Loucy (cell line): Measurements from ENCODE around the gene PACRG.

Experiments
- H2AFZ ChIP-seq: fragments of 200-600 bp; sonication (generic); 2 replicates; pipeline ENCODE4 v1.6.0; 2016; ENCODE audit warnings: antibody characterized with exemption, mild to moderate bottlenecking, low read length, moderate library complexity
- H3F3A ChIP-seq: fragments of 200-600 bp; 2 replicates; pipeline ENCODE4 v1.6.0; 2016; ENCODE audit warnings: antibody characterized with exemption, low read depth, mild to moderate bottlenecking
- H3K27me3 ChIP-seq: fragments of 200-600 bp; sonication (generic); 2 replicates; pipeline ENCODE4 v1.6.1; 2014; ENCODE audit warnings: low read length, mild to moderate bottlenecking; ENCODE audit not compliant: insufficient read depth, poor library complexity, severe bottlenecking
- H3K36me3 ChIP-seq: fragments of 200-600 bp; sonication (generic); 2 replicates; pipeline ENCODE4 v1.6.1; 2016; ENCODE audit warnings: low read length; ENCODE audit not compliant: insufficient read depth
- H3K4me1 ChIP-seq: fragments of 200-600 bp; sonication (generic); 2 replicates; pipeline ENCODE4 v1.5.1; 2014; ENCODE audit warnings: low read length, mild to moderate bottlenecking; ENCODE audit not compliant: insufficient read depth, poor library complexity, severe bottlenecking
- H3K4me2 ChIP-seq: fragments of 200-600 bp; sonication (generic); 2 replicates; pipeline ENCODE4 v1.6.0; 2014; ENCODE audit warnings: antibody characterized with exemption, low read length, low read depth, mild to moderate bottlenecking; ENCODE audit not compliant: poor library complexity, severe bottlenecking
- H3K4me3 ChIP-seq: fragments of 200-600 bp; sonication (generic); 2 replicates; pipeline ENCODE4 v1.5.1; 2014; ENCODE audit warnings: low read length, mild to moderate bottlenecking, mixed read lengths; ENCODE audit not compliant: poor library complexity, severe bottlenecking
- H3K79me2 ChIP-seq: fragments of 200-600 bp; sonication (generic); 2 replicates; pipeline ENCODE4 v1.6.1; 2014; ENCODE audit warnings: low read length; ENCODE audit not compliant: insufficient read depth
- H3K9ac ChIP-seq: fragments of 200-600 bp; sonication (generic); 2 replicates; pipeline ENCODE4 v1.6.0; 2014; ENCODE audit warnings: mild to moderate bottlenecking, low read depth, low read length, moderate library complexity; ENCODE audit not compliant: poor library complexity, severe bottlenecking
- H3K9me2 ChIP-seq: fragments of 200-600 bp; sonication (generic); replicated peaks from 2 replicates; pipeline ENCODE4 v1.6.1; 2016; ENCODE audit warnings: low read depth, low read length, mixed read lengths
- H3K9me3 ChIP-seq: fragments of 200-600 bp; sonication (generic); 2 replicates; pipeline ENCODE4 v1.6.1; 2014; ENCODE audit warnings: mild to moderate bottlenecking, antibody characterized with exemption, low read length, low read depth; ENCODE audit not compliant: insufficient read depth
- H4K20me1 ChIP-seq: fragments of 200-600 bp; sonication (generic); 2 replicates; pipeline ENCODE4 v1.6.0; 2014; ENCODE audit warnings: antibody characterized with exemption, low read length, mild to moderate bottlenecking; ENCODE audit not compliant: insufficient read depth, poor library complexity, severe bottlenecking
- EZH2phosphoT487 ChIP-seq: fragments of 200-600 bp; IDR thresholded peaks from 2 replicates; pipeline ENCODE4 v1.6.1; 2018; ENCODE audit warnings: antibody characterized with exemption, mild to moderate bottlenecking, moderate library complexity, borderline replicate concordance
- TF ChIP-seq, protein P1 (sequence below): fragments of 200-600 bp; sonication (generic); conservative IDR thresholded peaks from 2 replicates; pipeline ENCODE4 v1.5.1; 2014; ENCODE audit warnings: mild to moderate bottlenecking, antibody characterized with exemption, low read length

The PACRG gene

GRCh38 chr6:162999575-163000285 is 272.0 kb downstream of the PACRG start:
- Histone ChIP-seq H2AFZ (no peak overlapping the region), H3K4me3 (no peak overlapping the region), H3K9ac (no peak overlapping the region), H3K4me1 (no peaks in the 10 kb centered on the region), H3F3A (no peaks in the 10 kb centered on the region), H3K27me3 (no peaks in the 10 kb centered on the region), H3K9me2 (no peaks in the 10 kb centered on the region), H3K9me3 (no peaks in the 10 kb centered on the region), H3K36me3 (no peaks in the 10 kb centered on the region), H3K4me2 (no peak overlapping the region), H3K79me2 (no peaks in the 10 kb centered on the region), H4K20me1 (no peaks in the 10 kb centered on the region)
- TF ChIP-seq, protein P1, sequence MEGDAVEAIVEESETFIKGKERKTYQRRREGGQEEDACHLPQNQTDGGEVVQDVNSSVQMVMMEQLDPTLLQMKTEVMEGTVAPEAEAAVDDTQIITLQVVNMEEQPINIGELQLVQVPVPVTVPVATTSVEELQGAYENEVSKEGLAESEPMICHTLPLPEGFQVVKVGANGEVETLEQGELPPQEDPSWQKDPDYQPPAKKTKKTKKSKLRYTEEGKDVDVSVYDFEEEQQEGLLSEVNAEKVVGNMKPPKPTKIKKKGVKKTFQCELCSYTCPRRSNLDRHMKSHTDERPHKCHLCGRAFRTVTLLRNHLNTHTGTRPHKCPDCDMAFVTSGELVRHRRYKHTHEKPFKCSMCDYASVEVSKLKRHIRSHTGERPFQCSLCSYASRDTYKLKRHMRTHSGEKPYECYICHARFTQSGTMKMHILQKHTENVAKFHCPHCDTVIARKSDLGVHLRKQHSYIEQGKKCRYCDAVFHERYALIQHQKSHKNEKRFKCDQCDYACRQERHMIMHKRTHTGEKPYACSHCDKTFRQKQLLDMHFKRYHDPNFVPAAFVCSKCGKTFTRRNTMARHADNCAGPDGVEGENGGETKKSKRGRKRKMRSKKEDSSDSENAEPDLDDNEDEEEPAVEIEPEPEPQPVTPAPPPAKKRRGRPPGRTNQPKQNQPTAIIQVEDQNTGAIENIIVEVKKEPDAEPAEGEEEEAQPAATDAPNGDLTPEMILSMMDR: no peak
- no peak for TF ChIP-seq EZH2phosphoT487

- no peaks in the 10 kb centered on the region for H3K9me3 ChIP-seq
- no peaks in the 10 kb centered on the region for H3K9me2 ChIP-seq
- TF ChIP-seq, protein P1: no peak
- no peak for TF ChIP-seq EZH2phosphoT487
- no peaks in the 10 kb centered on the region for H3K79me2 ChIP-seq
- H3F3A ChIP-seq: no peaks in the 10 kb centered on the region
- H3K4me2 ChIP-seq: no peak overlapping the region
- H3K27me3 ChIP-seq: no peaks in the 10 kb centered on the region
- H2AFZ ChIP-seq: no peak overlapping the region
- H3K36me3 ChIP-seq: no peaks in the 10 kb centered on the region
- H4K20me1 ChIP-seq: no peaks in the 10 kb centered on the region
- no peak overlapping the region for H3K4me3 ChIP-seq
- H3K4me1 ChIP-seq: no peaks in the 10 kb centered on the region
- H3K9ac ChIP-seq: no peak overlapping the region
Measured at GRCh38 chr6:163001330-163001729, 273.6 kb downstream of the PACRG start.

DNA sequence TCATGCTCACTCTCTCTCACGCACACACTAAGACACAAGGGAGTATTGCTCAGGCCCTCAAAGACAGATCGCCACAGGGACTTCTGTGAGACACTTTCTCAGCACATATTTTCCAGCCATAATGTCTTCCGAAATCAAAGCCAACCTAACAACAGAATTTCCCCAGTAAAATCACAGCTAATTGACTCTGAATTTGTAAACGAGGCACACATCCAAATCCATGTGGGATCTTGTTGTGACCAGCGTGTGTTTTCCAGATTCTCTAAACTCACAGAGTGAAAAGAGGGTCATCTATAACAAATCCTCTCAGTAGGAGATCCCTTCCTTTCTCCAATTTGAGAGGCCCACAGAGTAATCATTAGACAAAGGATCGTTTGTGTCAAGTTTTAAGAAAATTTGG is 280.4 kb downstream of the PACRG start:
- Histone ChIP-seq H4K20me1 (no peaks in the 10 kb centered on the region), H3K4me3 (no peak overlapping the region), H3K9me2 (no peaks in the 10 kb centered on the region), H3K4me1 (no peaks in the 10 kb centered on the region), H3K9ac (no peak overlapping the region), H3K36me3 (no peaks in the 10 kb centered on the region), H3K4me2 (no peak overlapping the region), H3K27me3 (no peaks in the 10 kb centered on the region), H3K9me3 (no peaks in the 10 kb centered on the region; the same call in 1 of the 2 replicates), H3K79me2 (no peaks in the 10 kb centered on the region), H2AFZ (no peak overlapping the region), H3F3A (no peaks in the 10 kb centered on the region)
- TF ChIP-seq, protein P1: no peak
- no peak for TF ChIP-seq EZH2phosphoT487
